Dedifferentiated amniotic fluid mesenchymal stem cell (primary cell): Measurements from ENCODE around the gene YPEL5.

Experiments used
- DNase-seq: peaks from one replicate; pipeline ENCODE4 v3.0.0-alpha.2; 2016; ENCODE audit errors: extremely low spot score

The YPEL5 gene

DNA sequence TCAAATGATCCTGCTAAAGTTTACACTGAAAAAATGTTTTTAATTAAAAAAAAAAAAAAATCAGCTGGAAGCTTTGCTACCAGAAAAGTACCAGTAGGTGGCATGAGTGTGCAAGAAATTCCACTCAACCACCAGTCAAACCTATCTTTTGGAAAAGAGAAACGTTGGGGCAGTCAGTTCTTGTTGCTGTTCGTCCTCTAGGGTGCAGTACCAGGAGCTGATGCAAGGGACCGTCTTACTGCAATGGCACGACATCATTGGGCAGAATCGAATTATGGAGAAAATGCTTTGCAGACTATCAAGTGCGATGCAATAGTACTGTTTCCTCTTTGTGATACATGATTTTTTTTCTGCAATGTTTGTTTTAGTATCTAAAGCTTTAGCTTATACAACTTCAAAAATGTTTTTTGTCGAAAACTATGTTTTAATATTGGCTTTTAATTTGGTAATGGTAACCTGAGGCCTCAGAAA, 18.3 kb downstream of the YPEL5 start:
- peak; percentile 95 for DNase-seq

- DNase-seq = no peak
Observed at GRCh38 chr2:30165617-30166016, 18.8 kb downstream of the YPEL5 start.

DNA sequence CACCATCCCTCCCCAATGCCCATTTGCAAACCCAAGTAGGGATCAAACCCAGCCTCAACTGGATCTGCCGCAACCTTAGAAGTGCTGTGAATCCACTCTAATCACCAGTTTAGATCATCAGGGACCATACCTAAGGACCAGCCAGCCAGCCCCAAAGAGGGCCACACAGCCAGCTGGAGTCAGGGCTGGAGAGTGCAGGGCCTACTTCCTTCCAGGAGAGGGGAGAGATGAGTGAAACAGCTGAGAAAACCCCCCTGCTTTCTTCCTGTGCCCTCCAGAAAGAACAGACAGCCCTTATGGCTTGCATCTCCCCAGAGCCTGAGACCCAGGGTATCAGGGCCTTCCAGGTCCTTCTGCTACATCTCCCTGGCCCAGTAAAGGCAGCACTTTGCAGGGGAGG, 25.8 kb downstream of the YPEL5 start:
- no peak for DNase-seq

DNA sequence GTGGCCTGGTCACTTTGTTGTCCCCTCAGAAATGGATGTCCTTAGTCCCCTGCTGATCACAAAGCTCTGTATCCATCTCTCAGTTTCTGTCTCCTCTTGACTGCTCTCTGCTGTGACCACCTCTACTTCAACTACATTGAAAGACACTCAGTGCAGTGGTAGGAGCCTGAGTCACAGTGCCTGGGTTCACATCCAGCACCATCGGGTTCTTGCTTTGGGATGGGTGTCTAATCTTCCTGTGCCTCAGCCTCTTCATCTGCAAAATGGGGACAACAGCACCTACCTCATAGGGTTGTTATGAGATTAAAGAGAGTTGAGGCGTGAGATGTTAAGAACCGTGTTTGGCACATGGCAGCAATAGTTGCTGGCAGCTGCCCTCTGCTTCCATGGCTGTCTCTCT, 30.6 kb downstream of the YPEL5 start:
- no peak for DNase-seq

DNA sequence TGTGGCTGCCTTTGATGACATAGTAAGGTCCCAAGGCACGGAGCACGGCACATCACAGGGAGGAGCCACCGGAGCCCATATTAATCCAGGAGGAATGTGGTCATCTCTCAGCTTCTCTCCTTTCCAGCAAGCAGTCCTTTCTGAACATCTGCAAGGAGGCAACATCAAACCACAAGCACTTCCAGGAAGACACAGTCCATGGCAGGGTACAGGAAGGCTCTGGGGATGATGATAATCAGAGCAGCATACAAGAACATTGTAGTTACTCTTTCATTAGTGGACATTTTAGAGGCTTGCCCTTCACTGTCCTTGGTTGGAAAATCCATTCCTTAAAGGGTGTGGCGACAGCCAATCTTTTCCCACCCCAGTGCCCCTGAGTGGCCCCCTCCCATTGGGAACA, 31.1 kb downstream of the YPEL5 start:
- DNase-seq = no peak

GRCh38 chr2:30178618-30179434, 32.0 kb downstream of the YPEL5 start:
- no peak for DNase-seq

- DNase-seq = no peak
Observed at GRCh38 chr2:30179536-30179935, 32.7 kb downstream of the YPEL5 start.

GRCh38 chr2:30180226-30180625, 33.4 kb downstream of the YPEL5 start:
- DNase-seq = no peak

GRCh38 chr2:30181176-30181575, 34.4 kb downstream of the YPEL5 start:
- DNase-seq = no peak

GRCh38 chr2:30184035-30184434, 37.2 kb downstream of the YPEL5 start:
- DNase-seq = no peak

GRCh38 chr2:30185178-30185577, 38.4 kb downstream of the YPEL5 start:
- no peak for DNase-seq

GRCh38 chr2:30188292-30188691, 41.5 kb downstream of the YPEL5 start:
- DNase-seq = no peak

DNA sequence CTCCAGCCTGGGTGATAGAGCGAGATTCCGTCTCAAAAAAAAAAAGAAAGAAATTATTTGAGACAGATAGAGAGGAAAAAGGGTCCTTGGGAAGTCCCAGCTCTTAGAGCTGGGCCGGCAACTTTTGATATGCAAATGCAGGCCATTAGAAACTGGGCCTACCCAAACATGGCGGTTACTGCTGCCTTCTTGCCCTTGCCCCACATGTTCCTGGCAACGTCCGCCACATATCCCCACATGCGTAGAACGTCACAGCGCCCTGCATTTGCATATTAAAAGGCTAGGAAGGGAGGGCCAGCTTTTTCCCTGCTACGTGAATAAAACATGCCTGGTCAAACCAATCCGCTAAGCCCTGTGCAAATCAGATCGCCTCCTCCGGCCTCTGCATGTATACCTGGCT, 43.8 kb downstream of the YPEL5 start:
- DNase-seq = no peak

GRCh38 chr2:30191107-30191506, 44.3 kb downstream of the YPEL5 start:
- no peak for DNase-seq

DNA sequence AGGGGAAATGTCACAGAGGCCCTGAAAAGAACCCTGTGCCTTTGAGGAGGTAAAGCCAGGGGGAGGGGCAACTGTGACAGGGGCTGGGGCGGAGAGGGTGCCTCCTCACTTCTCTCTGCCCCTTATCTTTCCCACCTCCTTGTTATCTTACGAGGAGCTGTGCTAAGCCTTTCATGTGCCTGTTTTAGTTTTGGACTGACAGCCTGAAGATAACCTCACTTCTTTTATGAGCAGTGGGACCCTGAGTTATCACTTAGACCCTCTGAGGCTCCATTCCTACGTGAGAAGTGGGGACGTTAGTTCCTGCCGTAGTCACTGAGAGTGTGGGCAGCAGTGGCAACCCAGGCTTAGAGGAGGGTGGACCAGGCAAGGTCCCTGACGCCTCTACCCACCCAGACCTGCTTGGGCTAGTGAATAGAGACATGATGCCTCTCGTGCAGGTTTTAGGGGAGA, 45.0 kb downstream of the YPEL5 start:
- DNase-seq = no peak

- peak; percentile 45 for DNase-seq
Observed at GRCh38 chr2:30192314-30192713, 45.5 kb downstream of the YPEL5 start.

DNA sequence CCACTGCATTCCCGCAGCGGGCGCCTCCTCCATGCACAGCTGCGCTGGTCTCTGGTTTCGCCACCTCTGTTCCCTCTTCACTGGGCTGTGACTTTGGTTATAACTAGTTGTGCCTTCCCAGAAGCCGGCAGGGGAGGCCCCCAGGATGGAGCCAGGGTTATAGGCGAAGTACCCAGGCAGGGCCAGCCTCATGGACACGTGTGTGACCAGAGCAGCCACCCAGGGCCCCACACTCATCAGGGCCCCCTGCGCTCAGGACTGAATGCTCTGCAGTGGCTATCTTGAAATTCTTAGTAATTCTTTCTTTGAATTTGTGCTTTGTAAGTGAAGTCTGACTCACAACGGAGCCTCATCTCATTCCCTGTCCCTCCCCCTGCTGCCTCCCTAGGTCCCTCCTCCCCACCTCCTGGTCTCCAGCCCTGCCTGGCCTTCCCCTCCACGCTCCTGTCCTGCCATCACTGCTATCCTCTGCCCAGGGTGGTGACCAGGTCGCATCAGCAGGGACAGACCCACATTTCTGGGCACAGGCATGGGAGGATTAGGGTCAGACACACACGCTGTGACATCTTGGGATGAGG, 46.4 kb downstream of the YPEL5 start:
- no peak for DNase-seq

- DNase-seq = no peak
Observed at GRCh38 chr2:30194421-30194820, 47.6 kb downstream of the YPEL5 start.

DNA sequence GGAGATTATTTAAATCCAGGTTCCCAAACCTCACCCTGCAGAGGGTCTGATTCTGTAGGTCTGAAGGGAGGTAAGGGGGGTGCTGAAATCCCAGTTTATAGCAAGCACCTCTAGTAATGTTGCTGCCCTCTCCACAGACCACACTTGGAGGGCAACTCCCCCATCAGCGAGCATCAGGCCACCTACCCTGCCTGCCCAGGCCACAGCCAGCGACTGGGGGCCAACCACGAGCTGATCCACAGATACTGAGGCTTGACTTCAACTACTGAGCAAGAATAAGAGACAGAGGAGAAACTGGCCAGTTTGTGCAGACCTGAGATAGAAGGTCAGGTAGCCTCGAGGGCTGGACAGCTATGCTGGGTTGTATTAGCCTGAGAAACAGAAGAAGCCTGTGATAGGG, 48.2 kb downstream of the YPEL5 start:
- DNase-seq = no peak

DNA sequence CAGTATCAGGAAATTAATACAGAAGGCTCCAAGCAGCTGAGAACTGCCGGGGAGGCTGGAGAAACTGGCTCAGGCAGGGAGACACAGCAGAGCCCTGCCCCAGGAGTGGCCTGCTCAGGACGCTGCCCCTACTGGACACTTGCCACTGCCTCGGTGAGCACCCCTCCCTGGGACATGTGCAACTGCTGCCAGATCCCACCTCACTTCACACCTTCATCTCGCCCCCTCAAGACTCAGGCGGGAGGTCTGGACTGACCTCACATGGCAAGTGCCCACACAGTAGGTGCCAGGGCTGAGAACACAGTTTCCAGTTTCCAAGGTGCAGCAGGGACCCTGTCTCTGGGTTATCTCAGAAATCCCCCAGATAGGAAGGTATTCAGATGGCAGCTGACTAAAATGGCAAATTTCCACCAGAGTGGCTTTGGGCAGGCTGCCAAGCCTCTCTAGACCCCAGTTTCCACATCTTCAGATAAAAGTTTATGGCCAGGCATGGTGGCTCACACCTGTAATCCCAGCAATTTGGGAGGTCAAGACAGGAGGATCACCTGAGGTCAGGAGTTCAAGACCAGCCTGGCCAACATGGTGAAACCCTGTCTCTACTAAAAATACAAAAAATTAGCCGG, 50.9 kb downstream of the YPEL5 start:
- DNase-seq = no peak

- DNase-seq = no peak
Observed at GRCh38 chr2:30201990-30202389, 55.2 kb downstream of the YPEL5 start.

DNA sequence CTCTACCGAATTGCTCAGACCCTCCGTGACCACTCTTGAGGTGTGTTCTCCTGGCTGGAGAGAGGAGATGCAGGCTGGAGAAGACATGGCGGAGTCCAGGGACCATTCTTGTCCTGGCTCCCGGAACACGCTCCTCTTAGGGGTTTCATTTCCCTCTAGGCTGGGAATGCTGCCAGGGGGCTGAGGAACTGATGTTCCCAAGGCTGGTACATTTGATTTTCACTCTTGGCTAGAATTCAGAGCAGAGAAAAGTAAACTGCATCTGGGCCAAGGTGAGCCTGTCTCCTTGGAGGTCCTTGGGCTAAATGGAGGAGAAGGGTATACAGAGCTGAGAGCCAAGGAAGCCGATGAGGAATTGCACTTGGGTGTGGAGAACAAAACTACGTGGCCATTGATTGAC, 56.3 kb downstream of the YPEL5 start:
- DNase-seq = no peak

- DNase-seq = no peak
Observed at GRCh38 chr2:30204281-30204680, 57.5 kb downstream of the YPEL5 start.
